Measurements from ENCODE around the gene ZNF530.

Gene ZNF530

GRCh38 chr19:57599761-57600383 lies at the start of gene ZNF530:
Gene ZNF530, plus strand, starts transcription at chr19:57599885. Its CDS starts 4,461 bp downstream, at chr19:57604346.
- DNase-seq (ENCODE audit: low read depth in 2 of 2) = peak; percentile 79 to 82

- DNase-seq (ENCODE audit: low read depth in 2 of 2) = no peak
These were observed 47.3 kb upstream of the ZNF530 start for GRCh38 chr19:57552432-57552831.

- no peak for DNase-seq (ENCODE audit: low read depth in 2 of 2)
These were observed 42.0 kb upstream of the ZNF530 start for GRCh38 chr19:57557659-57558058.

- DNase-seq (ENCODE audit: low read depth in 2 of 2) = no peak
These were observed 41.2 kb upstream of the ZNF530 start for GRCh38 chr19:57558525-57558924.

- DNase-seq (ENCODE audit: low read depth in 2 of 2) = no peak
These were observed 40.7 kb upstream of the ZNF530 start for GRCh38 chr19:57559008-57559403.

- peak; percentile 78 to 80 for DNase-seq (ENCODE audit: low read depth in 2 of 2)
These were observed 40.2 kb upstream of the ZNF530 start, which contains the start of gene ZNF550 for GRCh38 chr19:57559404-57560025. Gene ZNF550, minus strand, starts transcription at chr19:57559863. Its CDS starts 181 bp downstream, at chr19:57559682.

- no peak for DNase-seq (ENCODE audit: low read depth in 2 of 2)
These were observed 39.6 kb upstream of the ZNF530 start for GRCh38 chr19:57560049-57560491.

- no peak for DNase-seq (ENCODE audit: low read depth in 2 of 2)
These were observed 36.1 kb upstream of the ZNF530 start for GRCh38 chr19:57563547-57563946.

- DNase-seq (ENCODE audit: low read depth in 2 of 2) = no peak
These were observed 33.1 kb upstream of the ZNF530 start for GRCh38 chr19:57566396-57567265.

GRCh38 chr19:57570707-57571106 lies 29.0 kb upstream of the ZNF530 start:
- no peak for DNase-seq (ENCODE audit: low read depth in 2 of 2)

- DNase-seq (ENCODE audit: low read depth in 2 of 2) = no peak
These were observed 27.2 kb upstream of the ZNF530 start for GRCh38 chr19:57572415-57572947.

- no peak for DNase-seq (ENCODE audit: low read depth in 2 of 2)
These were observed 23.0 kb upstream of the ZNF530 start for GRCh38 chr19:57576661-57577060.

- peak; percentile 82 to 93 for DNase-seq (ENCODE audit: low read depth in 2 of 2)
These were observed 21.0 kb upstream of the ZNF530 start, which contains the start of gene ZNF416 for GRCh38 chr19:57578487-57579205. Gene ZNF416, minus strand, starts transcription at chr19:57578911. Its CDS starts 207 bp downstream, at chr19:57578704.

- DNase-seq (ENCODE audit: low read depth in 2 of 2) = no peak
These were observed 16.6 kb upstream of the ZNF530 start for GRCh38 chr19:57583104-57583520.

- DNase-seq (ENCODE audit: low read depth in 2 of 2) = peak; percentile 67 to 73
These were observed 15.9 kb upstream of the ZNF530 start, which contains the start of gene ZIK1 for GRCh38 chr19:57583521-57584416. Gene ZIK1, plus strand, starts transcription at chr19:57584145. Its CDS starts 212 bp downstream, at chr19:57584357.

- DNase-seq (ENCODE audit: low read depth in 2 of 2) = no peak
These were observed 12.2 kb upstream of the ZNF530 start for GRCh38 chr19:57587529-57587928.

GRCh38 chr19:57599377-57599760 lies 316 bp upstream of the ZNF530 start:
- no peak for DNase-seq (ENCODE audit: low read depth in 2 of 2)

GRCh38 chr19:57606931-57607330 lies 7.2 kb downstream of the ZNF530 start:
- no peak for DNase-seq (ENCODE audit: low read depth in 2 of 2)

GRCh38 chr19:57611113-57611512 lies 11.4 kb downstream of the ZNF530 start:
- DNase-seq (ENCODE audit: low read depth in 2 of 2) = no peak

All from activated CD4-positive, alpha-beta T cell treated with anti-CD3 and anti-CD28 coated beads for 24 hours (primary cell).